HepG2 (cell line): Measurements from ENCODE around the gene TRIM8. TPM values are rescaled to one million over a fixed set of nuclear protein-coding genes. Genes with fewer than 3 reads are reported as not detected.

Experiments
- ATAC-seq: fragments of 200-7000 bp; cut with Tn5 transposase; 3 replicates; pipeline ENCODE4 v1.9.1; 2020; ENCODE audit warnings: mild to moderate bottlenecking, moderate library complexity
- BruUV-seq: library from RNA; stranded (reverse); fragments of 400-500 nt; replicated peaks from 2 replicates; lab custom pipeline; 2021; lab: Mats Ljungman, UMichigan
- CTCF ChIA-PET: fragments of 300-600 bp; formaldehyde crosslinking; extraction: SDS; loops from one replicate; lab custom pipeline; 2021; ENCODE audit warnings: low total read pairs, inconsistent platforms, low intra/inter-chr PET ratio; lab: Yijun Ruan, JAX
- POLR2A ChIA-PET: fragments of 350-600 bp; sonication (Branson Sonifier 250); formaldehyde crosslinking; loops from one replicate; lab custom pipeline; 2020; ENCODE audit warnings: antibody characterized with exemption, inconsistent platforms; lab: Yijun Ruan, JAX
- DNase-seq: peaks from one replicate; pipeline ENCODE4 v3.0.0-alpha.2; 2015; ENCODE audit warnings: low spot score
- FAIRE-seq: peaks from 3 replicates; lab custom pipeline; 2011; peaks lifted over from hg19 to GRCh38; lab: Jason Lieb, UNC
- H2AFZ ChIP-seq: one replicate; pipeline ENCODE4 v1.6.1; 2011; ENCODE audit warnings: low read length, inconsistent platforms
- H3K27ac ChIP-seq: fragments of 300-600 bp; 3 replicates; pipeline ENCODE4 v1.8.0; 2011; ENCODE audit warnings: mixed run types, mild to moderate bottlenecking, mixed read lengths, low read length, inconsistent platforms; ENCODE audit not compliant: insufficient read depth; ENCODE audit errors: extremely low read length
- H3K27me3 ChIP-seq, 2 experiments: fragments of 200-600 bp in 1 of 2; 2 replicates in 1 of 2; 3 replicates in 1 of 2; pipeline versions ENCODE4 v1.6.0 to v1.8.0; 2011; ENCODE audit warnings: low read length in 2 of 2, mild to moderate bottlenecking in 2 of 2, moderate library complexity in 2 of 2, inconsistent platforms in 1 of 2; ENCODE audit not compliant: insufficient read depth in 2 of 2, control insufficient read depth in 1 of 2
- H3K36me3 ChIP-seq, 2 experiments: fragments of 200-600 bp in 1 of 2; replicated peaks in 1 of 2; 2 replicates in 1 of 2; 3 replicates in 1 of 2; pipeline versions ENCODE4 v1.5.1 to v1.8.0; 2011; ENCODE audit warnings: low read length in 2 of 2, inconsistent platforms in 1 of 2; ENCODE audit not compliant: insufficient read depth in 2 of 2, control insufficient read depth in 1 of 2
- H3K4me1 ChIP-seq: 2 replicates; pipeline ENCODE4 v1.5.1; 2012; ENCODE audit warnings: low read length, inconsistent platforms; ENCODE audit not compliant: insufficient read depth
- H3K4me2 ChIP-seq: 2 replicates; pipeline ENCODE4 v1.6.0; 2011; ENCODE audit warnings: low read depth, low read length, inconsistent platforms
- H3K4me3 ChIP-seq, 3 experiments: fragments of 200-600 bp in 1 of 3; sonication (generic), shearing (Covaris generic) in 1 of 3; replicated peaks in 1 of 3; 2 replicates each; pipeline ENCODE4 v1.5.1; 2011 to 2016; ENCODE audit warnings: low read length in 3 of 3, inconsistent platforms in 2 of 3, low read depth in 2 of 3, mild to moderate bottlenecking in 2 of 3, control low read depth in 1 of 3, mixed read lengths in 1 of 3; ENCODE audit not compliant: insufficient read depth in 1 of 3
- H3K79me2 ChIP-seq: one replicate; pipeline ENCODE4 v1.6.1; 2011; ENCODE audit warnings: low read length, inconsistent platforms; ENCODE audit not compliant: insufficient read depth
- H3K9ac ChIP-seq: 2 replicates; pipeline ENCODE4 v1.6.0; 2011; ENCODE audit warnings: mild to moderate bottlenecking, low read depth, low read length, inconsistent platforms; ENCODE audit not compliant: insufficient read depth
- H3K9me3 ChIP-seq: 2 replicates; pipeline ENCODE4 v1.5.1; 2012; ENCODE audit warnings: mild to moderate bottlenecking, low read length
- H4K20me1 ChIP-seq: 2 replicates; pipeline ENCODE4 v1.6.0; 2011; ENCODE audit warnings: inconsistent platforms, mild to moderate bottlenecking, low read length, moderate library complexity; ENCODE audit not compliant: insufficient read depth
- ARNT2 ChIP-seq: sonication (generic); formaldehyde crosslinking; IDR thresholded peaks from 2 replicates; pipeline ENCODE4 v1.8.0; 2022; ENCODE audit warnings: mild to moderate bottlenecking, low read depth, missing genetic modification reagents, moderate library complexity
- ARNTL ChIP-seq: sonication (generic); formaldehyde crosslinking; IDR thresholded peaks from 2 replicates; pipeline ENCODE4 v1.4.0; 2020; ENCODE audit warnings: mild to moderate bottlenecking, missing genetic modification reagents
- ELF3 ChIP-seq: IDR thresholded peaks from 2 replicates; pipeline ENCODE4 v1.6.1; 2016; ENCODE audit warnings: missing genetic modification reagents, missing compliant biosample characterization
- HHEX ChIP-seq: IDR thresholded peaks from 2 replicates; pipeline ENCODE4 v1.6.1; 2016; ENCODE audit warnings: control low read depth
- JUNB ChIP-seq: sonication (generic); formaldehyde crosslinking; IDR thresholded peaks from 2 replicates; pipeline ENCODE4 v1.8.0; 2022; ENCODE audit warnings: missing genetic modification reagents, mild to moderate bottlenecking, borderline replicate concordance
- JUND ChIP-seq: sonication (generic); formaldehyde crosslinking; IDR thresholded peaks from 2 replicates; pipeline ENCODE4 v1.8.0; 2022; ENCODE audit warnings: mild to moderate bottlenecking, missing genetic modification reagents
- MBNL3 ChIP-seq: fragments of 250-450 bp; sonication (Bioruptor Pico); conservative IDR thresholded peaks from 2 replicates; pipeline ENCODE4 v1.8.0; 2022; ENCODE audit warnings: mild to moderate bottlenecking, inconsistent platforms
- MED13 ChIP-seq: sonication (generic); formaldehyde crosslinking; IDR thresholded peaks from 2 replicates; pipeline ENCODE4 v1.5.0; 2020; ENCODE audit warnings: missing genetic modification reagents
- PITX1 ChIP-seq: sonication (generic); formaldehyde crosslinking; IDR thresholded peaks from 2 replicates; pipeline ENCODE4 v1.5.1; 2020; ENCODE audit warnings: mild to moderate bottlenecking, missing genetic modification reagents
- RARG ChIP-seq: sonication (generic); formaldehyde crosslinking; IDR thresholded peaks from 2 replicates; pipeline ENCODE4 v1.4.0; 2020; ENCODE audit warnings: low read depth, mild to moderate bottlenecking, missing genetic modification reagents
- SETDB1 ChIP-seq: sonication (generic); formaldehyde crosslinking; IDR thresholded peaks from 2 replicates; pipeline ENCODE4 v1.5.1; 2020; ENCODE audit warnings: missing genetic modification reagents, mild to moderate bottlenecking, borderline replicate concordance
- SMARCC2 ChIP-seq: fragments of 450-650 bp; IDR thresholded peaks from 2 replicates; pipeline ENCODE4 v1.6.1; 2017; ENCODE audit warnings: antibody characterized with exemption, mild to moderate bottlenecking
- SMYD3 ChIP-seq: sonication (generic); formaldehyde crosslinking; IDR thresholded peaks from 2 replicates; pipeline ENCODE4 v1.8.1; 2023; ENCODE audit warnings: mild to moderate bottlenecking, missing genetic modification reagents
- SP4 ChIP-seq: sonication (generic); formaldehyde crosslinking; IDR thresholded peaks from 2 replicates; pipeline ENCODE4 v1.8.1; 2023; ENCODE audit warnings: mild to moderate bottlenecking, missing genetic modification reagents
- ZBTB42 ChIP-seq: sonication (generic); formaldehyde crosslinking; IDR thresholded peaks from 2 replicates; pipeline ENCODE4 v1.5.0; 2020; ENCODE audit warnings: mild to moderate bottlenecking, missing genetic modification reagents
- ZNF44 ChIP-seq: sonication (generic); formaldehyde crosslinking; IDR thresholded peaks from 2 replicates; pipeline ENCODE4 v1.5.1; 2020; ENCODE audit warnings: mild to moderate bottlenecking, missing genetic modification reagents
- ZNF75D ChIP-seq: sonication (generic); formaldehyde crosslinking; IDR thresholded peaks from 2 replicates; pipeline ENCODE4 v1.8.1; 2023; ENCODE audit warnings: missing genetic modification reagents, mild to moderate bottlenecking, borderline replicate concordance
- ZNF816 ChIP-seq: sonication (generic); formaldehyde crosslinking; IDR thresholded peaks from 2 replicates; pipeline ENCODE4 v1.8.0; 2022; ENCODE audit warnings: missing genetic modification reagents, mild to moderate bottlenecking, borderline replicate concordance
- ZZZ3 ChIP-seq: sonication (generic); formaldehyde crosslinking; IDR thresholded peaks from 2 replicates; pipeline ENCODE4 v1.4.0; 2020; ENCODE audit warnings: missing genetic modification reagents, mild to moderate bottlenecking, borderline replicate concordance
- WGBS: methylation state at CpG from one replicate; pipeline ENCODE4 v1.1.6; 2017; ENCODE audit warnings: low lambda C conversion rate; 5-methylcytosine and 5-hydroxymethylcytosine counted together
- in situ Hi-C: cut with HindIII; loops from 2 replicates; pipeline ENCODE4 v1.10.0; 2017; ENCODE audit warnings: low pct_unique_long_range_greater_than_20kb; ENCODE audit not compliant: extremely low pct_ligation_motif_present
- intact Hi-C: fragments of 100-400 bp; cut with micrococcal nuclease; formaldehyde crosslinking; loops from one replicate; pipeline ENCODE4 v1.10.0; 2022; ENCODE audit not compliant: unreplicated experiment
- polyA plus RNA-seq, 8 experiments: library from polyadenylated mRNA; depleted of rRNA in 3 of 8; stranded (reverse) in 7 of 8; unstranded in 1 of 8; fragments of >200 nt; fragmentation: Illumina TruSeq in 4 of 8; extraction: Trizol in 4 of 8; gene quantifications; 2 replicates each; pipeline versions ENCODE4 v1.2.1 to v1.2.3, GENCODE V29; 2011 to 2016; ENCODE audit warnings: low read depth in 4 of 8, missing spikeins in 1 of 8, mixed read lengths in 1 of 8; ENCODE audit not compliant: insufficient read depth in 1 of 8
- total RNA-seq, 5 experiments: library from RNA; depleted of rRNA; stranded (reverse); fragments of >200 nt; fragmentation: Illumina TruSeq; extraction: Trizol; gene quantifications; 2 replicates each; pipeline ENCODE4 v1.2.3, GENCODE V29; 2016; ENCODE audit warnings: low read depth in 1 of 5
- TF ChIP-seq, protein P1 (sequence below): sonication (generic); formaldehyde crosslinking; IDR thresholded peaks from 2 replicates; pipeline ENCODE4 v1.4.0; 2020; ENCODE audit warnings: mild to moderate bottlenecking, missing genetic modification reagents

The TRIM8 gene
- total and polyA plus RNA-seq, 2 of the 13 experiments (the other 11 are each of a cell fraction or from before 2014, with no cell fraction given) = 38.9 to 66.5 TPM

DNA sequence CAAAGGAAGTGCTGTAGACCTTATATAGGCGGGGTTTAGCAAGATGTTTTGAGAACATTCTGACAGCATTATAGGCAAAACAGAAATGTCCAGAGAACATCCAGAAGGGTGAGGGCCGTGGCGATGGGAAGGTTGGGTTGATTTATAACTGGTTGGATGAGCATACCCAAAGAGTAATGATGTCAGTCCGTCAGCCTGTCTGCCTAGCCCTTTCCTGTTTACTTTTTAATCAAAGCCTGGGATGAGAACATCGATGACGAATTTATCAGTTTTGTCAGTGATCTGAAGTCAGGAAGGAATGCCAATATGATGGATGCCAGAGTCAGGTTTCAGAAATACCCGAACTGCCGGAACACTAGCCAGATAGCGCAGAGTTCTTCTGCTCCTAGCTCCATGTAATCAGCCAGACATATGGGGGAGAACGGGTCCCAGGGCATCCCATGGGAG is 33.8 kb upstream of the TRIM8 start (continued):
- TF ChIP-seq MBNL3 (CRISPR knock-in tag) = no peak

DNA sequence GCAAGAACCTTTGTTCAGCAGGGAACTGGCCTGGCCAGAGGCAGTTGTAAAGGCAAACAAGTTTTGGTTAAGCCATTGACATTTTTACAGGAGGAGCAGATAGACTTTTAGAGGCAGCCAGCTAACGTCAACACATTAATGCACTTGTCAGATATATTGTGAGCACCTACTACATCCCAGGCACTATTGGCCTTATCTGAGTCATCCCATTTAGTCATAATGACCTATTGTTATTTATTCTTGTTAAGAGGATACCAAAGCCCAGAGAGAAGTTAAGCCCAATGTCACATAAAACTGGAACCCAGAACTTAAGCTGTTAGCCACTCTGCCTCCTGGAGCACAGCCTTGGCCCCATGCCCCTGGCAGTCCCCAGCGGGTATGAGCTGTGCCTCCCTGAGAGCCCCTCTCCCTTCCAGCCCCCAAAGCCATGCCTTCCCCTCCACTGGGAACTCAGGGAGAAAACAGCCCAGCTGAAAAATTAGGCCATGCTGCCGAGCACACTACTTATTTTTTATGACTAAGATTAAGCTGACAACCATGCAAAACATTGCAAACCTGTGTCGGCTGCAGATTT is 32.7 kb upstream of the TRIM8 start:
- TF ChIP-seq ZZZ3 (CRISPR knock-in tag) (no peak), ZNF816 (no peak), JUND (CRISPR knock-in tag) (no peak), HHEX (no peak), SMYD3 (CRISPR knock-in tag) (no peak)
- H4K20me1 ChIP-seq = no peaks in the 10 kb centered on the region
- POLR2A ChIA-PET = interaction anchor here (1.0 to 1.2 kb wide), 2 partner anchors 12 to 14 kb away, joined by 3 to 4 read pairs; no protein-coding TSS in a partner anchor
- in situ Hi-C loops = no loop called here
- no peak overlapping the region for H2AFZ ChIP-seq
- no peaks in the 10 kb centered on the region for H3K9me3 ChIP-seq
- no peak overlapping the region for H3K27ac ChIP-seq
- intact Hi-C loops = no loop called here
- 93% methylated on average over 4 of the region's 4 CpGs for WGBS
- H3K27me3 ChIP-seq = no peaks in the 10 kb centered on the region
- FAIRE-seq (no peak), DNase-seq (no peak), ATAC-seq (no peak)
- no TSS peak for BruUV-seq
- H3K36me3 ChIP-seq = peaks cover 3 to 10% of the 10 kb centered on the region in 2 experiments; a peak in 4 of 5 replicates
- no peak overlapping the region for H3K4me3 ChIP-seq
- H3K9ac ChIP-seq = no peak overlapping the region
- H3K4me1 ChIP-seq = peaks cover 16% of the 10 kb centered on the region; the same call in 1 of the 2 replicates
- no peak overlapping the region for H3K4me2 ChIP-seq
- H3K79me2 ChIP-seq = no peaks in the 10 kb centered on the region
- CTCF ChIA-PET = no interaction called here

DNA sequence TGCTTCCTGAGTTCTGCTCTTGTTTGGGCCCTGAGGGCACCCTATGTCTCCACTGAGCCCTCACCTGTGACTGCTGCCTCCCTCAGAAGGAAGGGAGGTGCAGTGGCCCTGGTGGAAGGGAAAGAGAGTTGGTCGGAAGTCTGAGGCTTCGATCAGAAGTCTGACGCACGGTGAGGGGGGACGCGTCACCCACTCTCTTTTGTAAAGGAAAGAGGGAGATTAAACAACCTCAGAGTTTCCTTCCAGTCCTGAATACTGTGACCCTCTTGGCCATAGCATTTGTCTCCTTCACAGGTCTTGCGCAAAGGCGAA is 31.4 kb upstream of the TRIM8 start:
- intact Hi-C loops = no loop called here

More for the DNA sequence above, 31.4 kb upstream of the TRIM8 start:
- FAIRE-seq (no peak), ATAC-seq (no peak), DNase-seq (no peak)
- H3K27ac ChIP-seq = no peak overlapping the region
- no peak overlapping the region for H3K9ac ChIP-seq
- no peaks in the 10 kb centered on the region for H3K79me2 ChIP-seq
- no peaks in the 10 kb centered on the region for H3K27me3 ChIP-seq
- H3K4me2 ChIP-seq = no peak overlapping the region
- TF ChIP-seq ELF3 (CRISPR knock-in tag) (no peak), ZNF75D (no peak), ZBTB42 (CRISPR knock-in tag) (no peak), MED13 (CRISPR knock-in tag) (no peak), RARG (CRISPR knock-in tag) (no peak), ZNF44 (CRISPR knock-in tag) (no peak), JUNB (CRISPR knock-in tag) (no peak), SMARCC2 (no peak), SP4 (CRISPR knock-in tag) (no peak), ARNTL (CRISPR knock-in tag) (no peak), PITX1 (no peak), ARNT2 (no peak), SETDB1 (CRISPR knock-in tag) (no peak)
- TF ChIP-seq, protein P1, sequence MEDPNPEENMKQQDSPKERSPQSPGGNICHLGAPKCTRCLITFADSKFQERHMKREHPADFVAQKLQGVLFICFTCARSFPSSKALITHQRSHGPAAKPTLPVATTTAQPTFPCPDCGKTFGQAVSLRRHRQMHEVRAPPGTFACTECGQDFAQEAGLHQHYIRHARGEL (CRISPR knock-in tag) = no peak
- CTCF ChIA-PET = no interaction called here
- in situ Hi-C loops = no loop called here
- POLR2A ChIA-PET = interaction anchor here (1.2 kb wide), 1 partner anchor 16 kb away, joined by 3 read pairs; no protein-coding TSS in a partner anchor
- no peaks in the 10 kb centered on the region for H4K20me1 ChIP-seq
- peaks cover 9 to 20% of the 10 kb centered on the region in 2 experiments; a peak in 4 of 5 replicates for H3K36me3 ChIP-seq
- no TSS peak for BruUV-seq
- peaks cover 17% of the 10 kb centered on the region; the same call in 1 of the 2 replicates for H3K4me1 ChIP-seq
- no peaks in the 10 kb centered on the region for H3K9me3 ChIP-seq
- H3K4me3 ChIP-seq = no peak overlapping the region
- WGBS = 97% methylated on average over 8 of the region's 8 CpGs
- no peak overlapping the region for H2AFZ ChIP-seq
